Measurements from ENCODE around the gene IL32. TPM values are rescaled to one million over a fixed set of nuclear protein-coding genes. Genes with fewer than 3 reads are reported as not detected.
A peak's percentile ranks its signal among the peaks of the same experiment; 100 is the strongest.

The IL32 gene
- total RNA-seq, 1 experiment from 2014 or later, result 4.7 TPM

DNA sequence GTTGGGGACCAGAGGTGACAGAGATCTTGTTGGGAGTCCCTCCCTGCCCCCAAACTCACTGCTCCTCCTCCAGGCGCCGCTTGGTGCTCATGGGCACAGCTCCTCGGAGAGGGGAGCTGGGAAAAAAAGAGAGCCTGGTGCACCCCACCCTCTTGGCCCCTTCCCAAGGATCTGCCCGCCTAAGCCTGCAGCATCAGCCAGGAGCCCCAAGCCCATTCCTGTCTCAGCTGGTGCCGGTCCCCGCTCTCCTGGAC is 42.1 kb upstream of the IL32 start:
- ChIA-PET CTCF (interaction anchor here (0.7 to 8.6 kb wide), 10 partner anchors 8 to 127 kb away, joined by 3 to 360 read pairs (median 6); partner anchors contain the start of genes CLDN9 and FLYWCH1), POLR2A (interaction anchor here (0.6 to 17.1 kb wide), 6 partner anchors 9 to 1230 kb away, joined by 3 to 502 read pairs (median 4); partner anchors contain the start of genes CLDN9 and ZSCAN10)
- Mint-ChIP-seq H3K9me3 (no peaks in the 10 kb centered on the region), H3K27me3 (ENCODE audit: low read depth) (peaks cover 2% of the 10 kb centered on the region; the same call in 1 of the 2 replicates), H3K27ac (peak overlapping the region; percentile 99), H3K4me3 (peak overlapping the region; percentile 86), H3K36me3 (peaks cover 18% of the 10 kb centered on the region), H3K4me1 (peaks cover 40% of the 10 kb centered on the region)
- DNase-seq (ENCODE audit: low spot score), result no peak
- no peak for ATAC-seq
- TF ChIP-seq JUN (CRISPR knock-in tag; IDR thresholded peaks at IDR 0.05), result no peak; the same call in 1 of the 2 replicates
- TF ChIP-seq, protein P1, sequence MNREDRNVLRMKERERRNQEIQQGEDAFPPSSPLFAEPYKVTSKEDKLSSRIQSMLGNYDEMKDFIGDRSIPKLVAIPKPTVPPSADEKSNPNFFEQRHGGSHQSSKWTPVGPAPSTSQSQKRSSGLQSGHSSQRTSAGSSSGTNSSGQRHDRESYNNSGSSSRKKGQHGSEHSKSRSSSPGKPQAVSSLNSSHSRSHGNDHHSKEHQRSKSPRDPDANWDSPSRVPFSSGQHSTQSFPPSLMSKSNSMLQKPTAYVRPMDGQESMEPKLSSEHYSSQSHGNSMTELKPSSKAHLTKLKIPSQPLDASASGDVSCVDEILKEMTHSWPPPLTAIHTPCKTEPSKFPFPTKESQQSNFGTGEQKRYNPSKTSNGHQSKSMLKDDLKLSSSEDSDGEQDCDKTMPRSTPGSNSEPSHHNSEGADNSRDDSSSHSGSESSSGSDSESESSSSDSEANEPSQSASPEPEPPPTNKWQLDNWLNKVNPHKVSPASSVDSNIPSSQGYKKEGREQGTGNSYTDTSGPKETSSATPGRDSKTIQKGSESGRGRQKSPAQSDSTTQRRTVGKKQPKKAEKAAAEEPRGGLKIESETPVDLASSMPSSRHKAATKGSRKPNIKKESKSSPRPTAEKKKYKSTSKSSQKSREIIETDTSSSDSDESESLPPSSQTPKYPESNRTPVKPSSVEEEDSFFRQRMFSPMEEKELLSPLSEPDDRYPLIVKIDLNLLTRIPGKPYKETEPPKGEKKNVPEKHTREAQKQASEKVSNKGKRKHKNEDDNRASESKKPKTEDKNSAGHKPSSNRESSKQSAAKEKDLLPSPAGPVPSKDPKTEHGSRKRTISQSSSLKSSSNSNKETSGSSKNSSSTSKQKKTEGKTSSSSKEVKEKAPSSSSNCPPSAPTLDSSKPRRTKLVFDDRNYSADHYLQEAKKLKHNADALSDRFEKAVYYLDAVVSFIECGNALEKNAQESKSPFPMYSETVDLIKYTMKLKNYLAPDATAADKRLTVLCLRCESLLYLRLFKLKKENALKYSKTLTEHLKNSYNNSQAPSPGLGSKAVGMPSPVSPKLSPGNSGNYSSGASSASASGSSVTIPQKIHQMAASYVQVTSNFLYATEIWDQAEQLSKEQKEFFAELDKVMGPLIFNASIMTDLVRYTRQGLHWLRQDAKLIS (CRISPR knock-in tag; IDR thresholded peaks at IDR 0.05; ENCODE audit: borderline replicate concordance), result no peak
- TF ChIP-seq, protein P2, sequence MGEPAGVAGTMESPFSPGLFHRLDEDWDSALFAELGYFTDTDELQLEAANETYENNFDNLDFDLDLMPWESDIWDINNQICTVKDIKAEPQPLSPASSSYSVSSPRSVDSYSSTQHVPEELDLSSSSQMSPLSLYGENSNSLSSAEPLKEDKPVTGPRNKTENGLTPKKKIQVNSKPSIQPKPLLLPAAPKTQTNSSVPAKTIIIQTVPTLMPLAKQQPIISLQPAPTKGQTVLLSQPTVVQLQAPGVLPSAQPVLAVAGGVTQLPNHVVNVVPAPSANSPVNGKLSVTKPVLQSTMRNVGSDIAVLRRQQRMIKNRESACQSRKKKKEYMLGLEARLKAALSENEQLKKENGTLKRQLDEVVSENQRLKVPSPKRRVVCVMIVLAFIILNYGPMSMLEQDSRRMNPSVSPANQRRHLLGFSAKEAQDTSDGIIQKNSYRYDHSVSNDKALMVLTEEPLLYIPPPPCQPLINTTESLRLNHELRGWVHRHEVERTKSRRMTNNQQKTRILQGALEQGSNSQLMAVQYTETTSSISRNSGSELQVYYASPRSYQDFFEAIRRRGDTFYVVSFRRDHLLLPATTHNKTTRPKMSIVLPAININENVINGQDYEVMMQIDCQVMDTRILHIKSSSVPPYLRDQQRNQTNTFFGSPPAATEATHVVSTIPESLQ (CRISPR knock-in tag; IDR thresholded peaks at IDR 0.05), result no peak
- no peak for TF ChIP-seq ZNF396 (CRISPR knock-in tag; IDR thresholded peaks at IDR 0.05; ENCODE audit: borderline replicate concordance)
- no peak for TF ChIP-seq MYBL2 (CRISPR knock-in tag; IDR thresholded peaks at IDR 0.05)
- TF ChIP-seq, protein P3, sequence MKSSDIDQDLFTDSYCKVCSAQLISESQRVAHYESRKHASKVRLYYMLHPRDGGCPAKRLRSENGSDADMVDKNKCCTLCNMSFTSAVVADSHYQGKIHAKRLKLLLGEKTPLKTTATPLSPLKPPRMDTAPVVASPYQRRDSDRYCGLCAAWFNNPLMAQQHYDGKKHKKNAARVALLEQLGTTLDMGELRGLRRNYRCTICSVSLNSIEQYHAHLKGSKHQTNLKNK (CRISPR knock-in tag; IDR thresholded peaks at IDR 0.05), result no peak
- TF ChIP-seq SP1 (CRISPR knock-in tag; conservative IDR thresholded peaks at IDR 0.05), result no peak
- TF ChIP-seq ZNF219 (CRISPR knock-in tag; IDR thresholded peaks at IDR 0.05; ENCODE audit: borderline replicate concordance), result no peak
- TF ChIP-seq ELF4 (CRISPR knock-in tag; IDR thresholded peaks at IDR 0.05; ENCODE audit: low read depth), result no peak
- TF ChIP-seq, protein P4, sequence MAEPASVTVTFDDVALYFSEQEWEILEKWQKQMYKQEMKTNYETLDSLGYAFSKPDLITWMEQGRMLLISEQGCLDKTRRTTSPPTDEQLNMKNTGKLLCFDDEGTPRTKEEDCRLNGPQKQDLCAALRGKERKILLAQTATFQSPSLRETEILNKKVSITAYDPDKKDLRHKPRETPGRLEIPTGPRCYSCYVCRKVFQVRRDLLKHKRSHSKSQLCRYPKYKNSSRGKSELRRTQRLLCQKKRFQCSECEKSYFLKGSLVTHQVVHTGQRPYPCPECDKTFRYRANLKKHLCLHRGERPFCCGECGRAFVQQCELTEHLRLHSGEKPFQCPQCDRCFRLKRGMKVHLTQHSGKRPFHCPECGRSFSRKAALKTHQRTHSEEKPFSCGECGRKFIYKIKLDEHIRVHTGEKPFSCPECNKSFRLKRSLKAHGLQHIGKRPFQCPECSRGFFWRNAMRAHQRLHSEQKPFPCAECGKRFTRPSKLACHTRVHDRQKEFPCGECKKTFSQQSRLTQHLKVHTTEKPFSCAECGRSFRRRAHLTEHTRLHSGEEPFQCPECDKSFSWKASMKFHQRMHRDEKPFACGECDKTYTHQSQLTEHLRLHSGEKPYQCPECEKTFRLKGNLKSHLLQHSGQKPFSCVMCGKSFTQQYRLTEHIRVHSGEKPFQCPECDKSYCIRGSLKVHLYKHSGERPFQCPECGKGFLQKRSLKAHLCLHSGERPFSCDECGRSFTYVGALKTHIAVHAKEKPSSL (CRISPR knock-in tag; conservative IDR thresholded peaks at IDR 0.05), result no peak; the same call in 1 of the 2 replicates
- TF ChIP-seq, protein P5, sequence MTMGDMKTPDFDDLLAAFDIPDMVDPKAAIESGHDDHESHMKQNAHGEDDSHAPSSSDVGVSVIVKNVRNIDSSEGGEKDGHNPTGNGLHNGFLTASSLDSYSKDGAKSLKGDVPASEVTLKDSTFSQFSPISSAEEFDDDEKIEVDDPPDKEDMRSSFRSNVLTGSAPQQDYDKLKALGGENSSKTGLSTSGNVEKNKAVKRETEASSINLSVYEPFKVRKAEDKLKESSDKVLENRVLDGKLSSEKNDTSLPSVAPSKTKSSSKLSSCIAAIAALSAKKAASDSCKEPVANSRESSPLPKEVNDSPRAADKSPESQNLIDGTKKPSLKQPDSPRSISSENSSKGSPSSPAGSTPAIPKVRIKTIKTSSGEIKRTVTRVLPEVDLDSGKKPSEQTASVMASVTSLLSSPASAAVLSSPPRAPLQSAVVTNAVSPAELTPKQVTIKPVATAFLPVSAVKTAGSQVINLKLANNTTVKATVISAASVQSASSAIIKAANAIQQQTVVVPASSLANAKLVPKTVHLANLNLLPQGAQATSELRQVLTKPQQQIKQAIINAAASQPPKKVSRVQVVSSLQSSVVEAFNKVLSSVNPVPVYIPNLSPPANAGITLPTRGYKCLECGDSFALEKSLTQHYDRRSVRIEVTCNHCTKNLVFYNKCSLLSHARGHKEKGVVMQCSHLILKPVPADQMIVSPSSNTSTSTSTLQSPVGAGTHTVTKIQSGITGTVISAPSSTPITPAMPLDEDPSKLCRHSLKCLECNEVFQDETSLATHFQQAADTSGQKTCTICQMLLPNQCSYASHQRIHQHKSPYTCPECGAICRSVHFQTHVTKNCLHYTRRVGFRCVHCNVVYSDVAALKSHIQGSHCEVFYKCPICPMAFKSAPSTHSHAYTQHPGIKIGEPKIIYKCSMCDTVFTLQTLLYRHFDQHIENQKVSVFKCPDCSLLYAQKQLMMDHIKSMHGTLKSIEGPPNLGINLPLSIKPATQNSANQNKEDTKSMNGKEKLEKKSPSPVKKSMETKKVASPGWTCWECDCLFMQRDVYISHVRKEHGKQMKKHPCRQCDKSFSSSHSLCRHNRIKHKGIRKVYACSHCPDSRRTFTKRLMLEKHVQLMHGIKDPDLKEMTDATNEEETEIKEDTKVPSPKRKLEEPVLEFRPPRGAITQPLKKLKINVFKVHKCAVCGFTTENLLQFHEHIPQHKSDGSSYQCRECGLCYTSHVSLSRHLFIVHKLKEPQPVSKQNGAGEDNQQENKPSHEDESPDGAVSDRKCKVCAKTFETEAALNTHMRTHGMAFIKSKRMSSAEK (CRISPR knock-in tag; IDR thresholded peaks at IDR 0.05; ENCODE audit: borderline replicate concordance), result no peak
- TF ChIP-seq MXD4 (CRISPR knock-in tag; IDR thresholded peaks at IDR 0.05; ENCODE audit: borderline replicate concordance), result no peak
- no peak for TF ChIP-seq GTF2I (CRISPR knock-in tag; conservative IDR thresholded peaks at IDR 0.05)
- TF ChIP-seq ZNF671 (CRISPR knock-in tag; IDR thresholded peaks at IDR 0.05), result peak; percentile 74; the same call in 1 of the 2 replicates
- TF ChIP-seq, protein P6, sequence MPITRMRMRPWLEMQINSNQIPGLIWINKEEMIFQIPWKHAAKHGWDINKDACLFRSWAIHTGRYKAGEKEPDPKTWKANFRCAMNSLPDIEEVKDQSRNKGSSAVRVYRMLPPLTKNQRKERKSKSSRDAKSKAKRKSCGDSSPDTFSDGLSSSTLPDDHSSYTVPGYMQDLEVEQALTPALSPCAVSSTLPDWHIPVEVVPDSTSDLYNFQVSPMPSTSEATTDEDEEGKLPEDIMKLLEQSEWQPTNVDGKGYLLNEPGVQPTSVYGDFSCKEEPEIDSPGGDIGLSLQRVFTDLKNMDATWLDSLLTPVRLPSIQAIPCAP (CRISPR knock-in tag; IDR thresholded peaks at IDR 0.05), result no peak
- TF ChIP-seq, protein P7, sequence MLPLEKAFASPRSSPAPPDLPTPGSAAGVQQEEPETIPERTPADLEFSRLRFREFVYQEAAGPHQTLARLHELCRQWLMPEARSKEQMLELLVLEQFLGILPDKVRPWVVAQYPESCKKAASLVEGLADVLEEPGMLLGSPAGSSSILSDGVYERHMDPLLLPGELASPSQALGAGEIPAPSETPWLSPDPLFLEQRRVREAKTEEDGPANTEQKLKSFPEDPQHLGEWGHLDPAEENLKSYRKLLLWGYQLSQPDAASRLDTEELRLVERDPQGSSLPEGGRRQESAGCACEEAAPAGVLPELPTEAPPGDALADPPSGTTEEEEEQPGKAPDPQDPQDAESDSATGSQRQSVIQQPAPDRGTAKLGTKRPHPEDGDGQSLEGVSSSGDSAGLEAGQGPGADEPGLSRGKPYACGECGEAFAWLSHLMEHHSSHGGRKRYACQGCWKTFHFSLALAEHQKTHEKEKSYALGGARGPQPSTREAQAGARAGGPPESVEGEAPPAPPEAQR (CRISPR knock-in tag; IDR thresholded peaks at IDR 0.05), result no peak
- TF ChIP-seq RELA (CRISPR knock-in tag; IDR thresholded peaks at IDR 0.05; ENCODE audit: borderline replicate concordance), result no peak
- TF ChIP-seq FOXJ3 (CRISPR knock-in tag; IDR thresholded peaks at IDR 0.05; ENCODE audit: borderline replicate concordance), result no peak
- TF ChIP-seq, protein P8, sequence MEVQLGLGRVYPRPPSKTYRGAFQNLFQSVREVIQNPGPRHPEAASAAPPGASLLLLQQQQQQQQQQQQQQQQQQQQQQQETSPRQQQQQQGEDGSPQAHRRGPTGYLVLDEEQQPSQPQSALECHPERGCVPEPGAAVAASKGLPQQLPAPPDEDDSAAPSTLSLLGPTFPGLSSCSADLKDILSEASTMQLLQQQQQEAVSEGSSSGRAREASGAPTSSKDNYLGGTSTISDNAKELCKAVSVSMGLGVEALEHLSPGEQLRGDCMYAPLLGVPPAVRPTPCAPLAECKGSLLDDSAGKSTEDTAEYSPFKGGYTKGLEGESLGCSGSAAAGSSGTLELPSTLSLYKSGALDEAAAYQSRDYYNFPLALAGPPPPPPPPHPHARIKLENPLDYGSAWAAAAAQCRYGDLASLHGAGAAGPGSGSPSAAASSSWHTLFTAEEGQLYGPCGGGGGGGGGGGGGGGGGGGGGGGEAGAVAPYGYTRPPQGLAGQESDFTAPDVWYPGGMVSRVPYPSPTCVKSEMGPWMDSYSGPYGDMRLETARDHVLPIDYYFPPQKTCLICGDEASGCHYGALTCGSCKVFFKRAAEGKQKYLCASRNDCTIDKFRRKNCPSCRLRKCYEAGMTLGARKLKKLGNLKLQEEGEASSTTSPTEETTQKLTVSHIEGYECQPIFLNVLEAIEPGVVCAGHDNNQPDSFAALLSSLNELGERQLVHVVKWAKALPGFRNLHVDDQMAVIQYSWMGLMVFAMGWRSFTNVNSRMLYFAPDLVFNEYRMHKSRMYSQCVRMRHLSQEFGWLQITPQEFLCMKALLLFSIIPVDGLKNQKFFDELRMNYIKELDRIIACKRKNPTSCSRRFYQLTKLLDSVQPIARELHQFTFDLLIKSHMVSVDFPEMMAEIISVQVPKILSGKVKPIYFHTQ (CRISPR knock-in tag; IDR thresholded peaks at IDR 0.05), result 0 out of 2 replicates have a peak, but pooled peaks have one; percentile 11
- TF ChIP-seq RORB (CRISPR knock-in tag; IDR thresholded peaks at IDR 0.05), result no peak

Data from WTC11 (cell line).